NCI-H2227 (cell line): Measurements from ENCODE around the gene ZNF552.

Experiments
- DNase-seq: peaks from one replicate; lab custom pipeline; 2025; ENCODE audit not compliant: unreplicated experiment; lab: John Stamatoyannopoulos, UW

Gene ZNF552

GRCh38 chr19:57779220-57779845, 35.4 kb downstream of the ZNF552 start:
- DNase-seq: no peak

DNA sequence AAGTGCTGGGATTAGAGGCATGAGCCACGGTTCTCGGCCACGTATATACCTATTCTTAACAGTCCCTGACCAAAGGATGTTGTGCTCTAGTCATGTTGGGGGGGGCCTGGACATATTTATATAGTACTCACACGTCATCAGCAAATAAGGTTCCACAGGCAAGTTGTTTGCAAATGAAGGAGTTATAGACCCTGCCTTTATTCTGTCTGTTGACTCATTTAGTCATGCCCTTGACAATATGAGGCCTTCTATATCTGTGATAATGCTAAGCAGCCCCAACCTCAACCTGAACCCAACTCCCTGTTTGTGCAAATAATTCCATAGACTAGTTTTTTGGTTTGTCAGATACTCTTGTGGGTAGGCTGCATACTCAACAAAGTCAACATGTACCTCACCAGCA, 36.4 kb downstream of the ZNF552 start:
- DNase-seq: no peak

DNA sequence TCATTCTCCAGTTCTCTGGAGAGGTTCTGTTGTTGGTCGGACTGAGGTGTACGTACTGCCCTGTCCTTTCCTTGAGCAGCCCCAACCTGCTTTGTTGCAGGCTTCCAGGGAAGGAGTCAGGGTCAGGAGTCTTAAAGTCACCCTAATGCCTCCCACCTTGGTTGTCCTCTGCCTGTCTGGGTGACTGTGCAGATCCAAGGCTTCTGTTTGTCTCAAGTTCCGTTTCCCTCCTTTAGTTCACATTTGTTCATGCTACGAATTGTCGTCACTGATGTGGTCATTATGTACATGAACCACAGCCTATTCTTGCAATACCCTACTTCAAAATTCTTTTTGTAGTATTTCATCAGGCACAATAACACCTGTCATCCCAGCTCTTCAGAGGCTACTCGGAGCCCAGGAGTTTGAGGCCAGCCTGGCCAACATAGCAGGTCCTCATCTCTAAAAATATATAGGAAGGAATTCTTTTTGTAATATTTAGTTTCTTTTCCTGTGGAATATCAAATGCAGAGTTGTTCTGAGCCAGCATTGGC, 37.9 kb downstream of the ZNF552 start:
- no peak for DNase-seq

GRCh38 chr19:57773488-57773887, 41.2 kb downstream of the ZNF552 start:
- DNase-seq: no peak

DNA sequence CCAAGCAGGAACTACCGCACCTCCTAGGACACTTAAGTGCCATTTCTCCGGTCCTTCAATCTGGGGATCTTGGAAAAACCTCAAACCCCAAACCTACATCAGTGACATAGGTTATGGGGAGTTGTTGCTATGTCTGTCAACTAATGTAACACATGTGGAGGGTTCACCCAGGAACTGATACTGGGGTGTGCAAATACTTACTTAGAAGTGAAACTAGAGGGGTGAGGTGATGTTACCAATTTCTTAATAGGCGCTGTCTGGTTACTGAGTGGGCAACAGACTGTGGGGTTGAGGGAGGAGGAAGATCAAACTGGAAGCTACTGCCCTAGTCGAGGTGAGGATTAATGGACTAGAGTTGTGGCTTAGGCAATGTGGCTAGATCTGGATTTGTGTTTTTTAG, 43.3 kb downstream of the ZNF552 start:
- DNase-seq: no peak

- DNase-seq: no peak
Measured at GRCh38 chr19:57769345-57770131, 45.2 kb downstream of the ZNF552 start, which contains the start of gene ZNF586. Gene ZNF586, plus strand, starts transcription at chr19:57769676. Its CDS starts 167 bp downstream, at chr19:57769843.

DNA sequence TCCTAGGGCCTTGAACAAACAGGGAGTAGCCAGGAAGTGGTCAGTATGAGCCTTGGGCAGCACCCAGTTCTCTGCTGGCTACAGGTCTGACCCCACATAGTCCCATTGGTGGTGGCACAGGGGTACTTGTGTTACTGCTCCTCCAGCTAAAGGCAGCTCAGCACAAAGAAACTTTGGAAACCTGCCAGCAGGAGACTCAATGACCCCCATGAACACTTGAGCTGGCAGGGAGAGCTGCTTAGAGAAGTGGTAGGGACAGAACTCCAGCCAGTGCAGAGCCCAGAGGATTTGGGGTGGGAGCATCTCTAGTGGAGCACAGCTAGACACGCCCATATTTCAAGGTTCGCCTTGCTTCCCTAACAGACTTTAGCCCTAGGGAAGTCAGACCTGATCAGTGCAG, 55.6 kb downstream of the ZNF552 start:
- DNase-seq: no peak

GRCh38 chr19:57757941-57758340, 56.8 kb downstream of the ZNF552 start:
- DNase-seq: no peak
